Measurements from ENCODE around the gene PPP2R3B.

DNA sequence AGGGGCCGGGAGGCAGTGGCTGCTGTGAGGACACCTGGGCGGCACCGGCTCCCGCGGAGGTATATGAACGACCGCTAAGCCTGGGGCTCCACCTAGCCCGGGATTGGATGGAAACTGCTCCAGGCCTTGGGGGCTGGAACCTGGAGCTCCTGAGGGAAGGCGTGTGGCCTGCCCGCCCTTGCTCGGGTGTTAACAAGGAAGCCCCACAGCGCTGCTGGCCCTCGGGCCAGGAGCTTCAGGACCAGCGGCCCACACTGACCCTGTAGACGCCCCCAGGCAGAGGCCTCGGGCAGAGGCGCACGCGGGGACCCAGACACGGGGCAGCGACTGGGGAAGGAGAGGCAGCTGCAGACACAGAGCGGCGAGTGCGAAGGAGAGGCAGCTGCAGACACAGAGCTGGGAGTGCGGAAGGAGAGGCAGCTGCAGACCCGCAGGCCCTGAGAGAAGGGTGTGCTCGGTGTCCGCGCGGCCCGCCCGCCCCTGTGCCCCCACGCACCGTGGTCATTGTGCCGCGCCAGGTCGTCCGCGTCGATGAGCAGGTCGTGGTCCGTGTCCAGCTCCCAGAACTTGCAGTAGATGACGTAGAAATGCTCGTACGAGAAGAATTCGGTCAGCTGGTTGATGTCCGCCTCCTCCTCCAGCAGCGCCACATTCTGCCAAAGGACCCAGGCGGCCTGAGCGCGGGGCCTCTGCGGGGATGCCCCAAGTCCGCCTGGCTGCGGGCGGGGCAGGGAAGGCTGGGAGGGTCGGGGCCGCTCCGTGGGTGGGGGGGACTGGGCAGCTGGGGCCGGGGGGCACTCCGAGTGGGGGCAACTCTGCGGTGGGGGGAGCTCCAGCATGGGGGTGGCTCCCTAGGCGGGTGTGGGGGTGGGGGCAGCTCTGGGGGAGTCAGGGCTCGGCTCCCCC is 41.4 kb downstream of the PPP2R3B start:
- TF ChIP-seq, protein P1, sequence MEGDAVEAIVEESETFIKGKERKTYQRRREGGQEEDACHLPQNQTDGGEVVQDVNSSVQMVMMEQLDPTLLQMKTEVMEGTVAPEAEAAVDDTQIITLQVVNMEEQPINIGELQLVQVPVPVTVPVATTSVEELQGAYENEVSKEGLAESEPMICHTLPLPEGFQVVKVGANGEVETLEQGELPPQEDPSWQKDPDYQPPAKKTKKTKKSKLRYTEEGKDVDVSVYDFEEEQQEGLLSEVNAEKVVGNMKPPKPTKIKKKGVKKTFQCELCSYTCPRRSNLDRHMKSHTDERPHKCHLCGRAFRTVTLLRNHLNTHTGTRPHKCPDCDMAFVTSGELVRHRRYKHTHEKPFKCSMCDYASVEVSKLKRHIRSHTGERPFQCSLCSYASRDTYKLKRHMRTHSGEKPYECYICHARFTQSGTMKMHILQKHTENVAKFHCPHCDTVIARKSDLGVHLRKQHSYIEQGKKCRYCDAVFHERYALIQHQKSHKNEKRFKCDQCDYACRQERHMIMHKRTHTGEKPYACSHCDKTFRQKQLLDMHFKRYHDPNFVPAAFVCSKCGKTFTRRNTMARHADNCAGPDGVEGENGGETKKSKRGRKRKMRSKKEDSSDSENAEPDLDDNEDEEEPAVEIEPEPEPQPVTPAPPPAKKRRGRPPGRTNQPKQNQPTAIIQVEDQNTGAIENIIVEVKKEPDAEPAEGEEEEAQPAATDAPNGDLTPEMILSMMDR (IDR thresholded peaks at IDR 0.05; ENCODE audit: poor library complexity, severe bottlenecking) = no peak
- no peak for TF ChIP-seq POLR2AphosphoS5 (IDR thresholded peaks at IDR 0.05)
- no peak for TF ChIP-seq TAF1 (IDR thresholded peaks at IDR 0.05; ENCODE audit: low read depth)
- TF ChIP-seq EP300 (conservative IDR thresholded peaks at IDR 0.05; ENCODE audit: poor library complexity, severe bottlenecking) = no peak
- no peak for TF ChIP-seq EZH2 (IDR thresholded peaks at IDR 0.05; ENCODE audit: borderline replicate concordance, insufficient read depth, low read length, poor library complexity, severe bottlenecking)

Data from neural cell (in vitro differentiated cells).